Neural cell (in vitro differentiated cells): ENCODE measurements around the gene TMOD3. TPM values are rescaled to one million over a fixed set of nuclear protein-coding genes. Genes with fewer than 3 reads are reported as not detected.

ENCODE experiments used
- H2AFZ ChIP-seq: fragments of 200-600, 300-800 bp; sonication (generic), shearing (Covaris generic); 2 replicates; pipeline ENCODE4 v1.6.0; 2014; ENCODE audit warnings: low read depth, mild to moderate bottlenecking, antibody characterized with exemption, low read length, moderate library complexity
- H3F3A ChIP-seq: fragments of 200-600 bp; shearing (Covaris generic); 2 replicates; pipeline ENCODE4 v1.6.1; 2016; ENCODE audit warnings: mild to moderate bottlenecking, moderate library complexity, mixed read lengths, antibody characterized with exemption, low read length; ENCODE audit not compliant: insufficient read depth, poor library complexity, severe bottlenecking
- H3K27ac ChIP-seq: fragments of 200-600, 300-800 bp; sonication (generic), shearing (Covaris generic); 2 replicates; pipeline ENCODE4 v1.5.1; 2014; ENCODE audit warnings: mild to moderate bottlenecking, low read length, moderate library complexity
- H3K27me3 ChIP-seq: fragments of 300-800, 200-600 bp; sonication (generic), shearing (Covaris generic); 2 replicates; pipeline ENCODE4 v1.6.0; 2014; ENCODE audit warnings: mild to moderate bottlenecking, low read depth, low read length, moderate library complexity; ENCODE audit not compliant: insufficient read depth
- H3K36me3 ChIP-seq: fragments of 300-800, 200-600 bp; sonication (generic), shearing (Covaris generic); 2 replicates; pipeline ENCODE4 v1.5.1; 2014; ENCODE audit warnings: mild to moderate bottlenecking, antibody characterized with exemption, low read length, moderate library complexity; ENCODE audit not compliant: insufficient read depth
- H3K4me2 ChIP-seq: fragments of 300-800, 200-600 bp; sonication (generic), shearing (Covaris generic); 2 replicates; pipeline ENCODE4 v1.6.0; 2014; ENCODE audit warnings: mild to moderate bottlenecking, low read length
- H3K4me3 ChIP-seq: fragments of 300-800, 200-600 bp; sonication (generic), shearing (Covaris generic); 2 replicates; pipeline ENCODE4 v1.5.1; 2014; ENCODE audit warnings: mild to moderate bottlenecking, low read length, moderate library complexity
- H3K79me2 ChIP-seq: fragments of 200-600 bp; shearing (Covaris generic); replicated peaks from 2 replicates; pipeline ENCODE4 v1.6.0; 2014; ENCODE audit warnings: mild to moderate bottlenecking, low read length, moderate library complexity; ENCODE audit not compliant: insufficient read depth
- H3K9ac ChIP-seq: fragments of 300-800, 200-600 bp; sonication (generic), shearing (Covaris generic); 2 replicates; pipeline ENCODE4 v1.6.1; 2016; ENCODE audit warnings: mild to moderate bottlenecking, low read length, mixed read lengths
- H3K9me2 ChIP-seq: fragments of 200-600 bp; shearing (Covaris generic); 2 replicates; pipeline ENCODE4 v1.6.1; 2016; ENCODE audit warnings: mild to moderate bottlenecking, low read length, mixed read lengths; ENCODE audit not compliant: insufficient read depth
- H3K9me3 ChIP-seq: fragments of 200-600, 300-800 bp; sonication (generic), shearing (Covaris generic); 2 replicates; pipeline ENCODE4 v1.6.1; 2016; ENCODE audit warnings: mild to moderate bottlenecking, mixed run types, low read length, moderate library complexity, mixed read lengths
- H4K20me1 ChIP-seq: fragments of 200-600 bp; shearing (Covaris generic); 2 replicates; pipeline ENCODE4 v1.6.1; 2016; ENCODE audit warnings: mild to moderate bottlenecking, mixed run types; ENCODE audit not compliant: insufficient read depth
- CTCF ChIP-seq: fragments of 450-650 bp; IDR thresholded peaks from 2 replicates; pipeline ENCODE4 v1.5.1; 2014; ENCODE audit warnings: antibody characterized with exemption, mild to moderate bottlenecking, moderate library complexity; ENCODE audit not compliant: poor library complexity, severe bottlenecking
- EP300 ChIP-seq: fragments of 450-650 bp; conservative IDR thresholded peaks from 2 replicates; pipeline ENCODE4 v1.6.1; 2014; ENCODE audit warnings: antibody characterized with exemption, mild to moderate bottlenecking, moderate library complexity; ENCODE audit not compliant: poor library complexity, severe bottlenecking
- EZH2 ChIP-seq: fragments of 200-600, 300-800 bp; shearing (Covaris generic), sonication (generic); IDR thresholded peaks from 2 replicates; pipeline ENCODE4 v1.6.1; 2014; ENCODE audit warnings: antibody characterized with exemption, low read length, borderline replicate concordance, mild to moderate bottlenecking; ENCODE audit not compliant: insufficient read depth, poor library complexity, severe bottlenecking
- MXI1 ChIP-seq: fragments of 450-650 bp; conservative IDR thresholded peaks from 2 replicates; pipeline ENCODE4 v1.6.1; 2014; ENCODE audit warnings: antibody characterized with exemption, mild to moderate bottlenecking; ENCODE audit not compliant: poor library complexity, severe bottlenecking
- POLR2AphosphoS5 ChIP-seq: IDR thresholded peaks from 2 replicates; pipeline ENCODE4 v1.6.1; 2012
- RAD21 ChIP-seq: fragments of 450-650 bp; conservative IDR thresholded peaks from 2 replicates; pipeline ENCODE4 v1.6.1; 2014; ENCODE audit warnings: antibody characterized with exemption, mild to moderate bottlenecking, moderate library complexity
- REST ChIP-seq: IDR thresholded peaks from 2 replicates; pipeline ENCODE4 v1.6.1; 2012; ENCODE audit warnings: borderline replicate concordance
- SMC3 ChIP-seq: fragments of 450-650 bp; conservative IDR thresholded peaks from 2 replicates; pipeline ENCODE4 v1.6.1; 2014; ENCODE audit warnings: antibody characterized with exemption, mild to moderate bottlenecking, moderate library complexity; ENCODE audit not compliant: poor library complexity
- TAF1 ChIP-seq: IDR thresholded peaks from 2 replicates; pipeline ENCODE4 v1.6.1; 2012; ENCODE audit warnings: low read depth
- polyA plus RNA-seq: library from polyadenylated mRNA; depleted of rRNA; stranded (reverse); fragments of >200 nt; gene quantifications from 2 replicates; pipeline ENCODE4 v1.2.3, GENCODE V29; 2014

TMOD3 gene
- polyA plus RNA-seq, 1 donor from 2014 or later = 12.6 TPM

GRCh38 chr15:51803965-51804364, 25.5 kb upstream of the TMOD3 start:
- no peaks in the 10 kb centered on the region for H3K79me2 ChIP-seq
- no peaks in the 10 kb centered on the region for H3K9me2 ChIP-seq
- H3K27me3 ChIP-seq = no peaks in the 10 kb centered on the region
- H2AFZ ChIP-seq = no peak overlapping the region
- no peaks in the 10 kb centered on the region for H3F3A ChIP-seq
- peaks cover 6% of the 10 kb centered on the region for H3K36me3 ChIP-seq
- no peak for TF ChIP-seq MXI1
- no peak for TF ChIP-seq SMC3
- no peak for TF ChIP-seq CTCF
- TF ChIP-seq RAD21 = no peak
- no peak for TF ChIP-seq POLR2AphosphoS5
- TF ChIP-seq REST = no peak
- no peak for TF ChIP-seq TAF1
- TF ChIP-seq EP300 = no peak
- TF ChIP-seq EZH2 = no peak
- H3K27ac ChIP-seq = no peak overlapping the region
- H3K9me3 ChIP-seq = no peaks in the 10 kb centered on the region
- H3K4me3 ChIP-seq = no peak overlapping the region
- no peaks in the 10 kb centered on the region for H4K20me1 ChIP-seq
- H3K9ac ChIP-seq = no peak overlapping the region
- H3K4me2 ChIP-seq = no peak overlapping the region

- H4K20me1 ChIP-seq = no peaks in the 10 kb centered on the region
- no peak overlapping the region for H3K27ac ChIP-seq
- H3K79me2 ChIP-seq = no peaks in the 10 kb centered on the region
- H3K9me2 ChIP-seq = no peaks in the 10 kb centered on the region
- H3F3A ChIP-seq = no peaks in the 10 kb centered on the region
- H3K27me3 ChIP-seq = no peaks in the 10 kb centered on the region
- H3K9ac ChIP-seq = no peak overlapping the region
- H2AFZ ChIP-seq = no peak overlapping the region
- H3K4me3 ChIP-seq = no peak overlapping the region
- peaks cover 6% of the 10 kb centered on the region for H3K36me3 ChIP-seq
- no peaks in the 10 kb centered on the region for H3K9me3 ChIP-seq
- TF ChIP-seq TAF1 (no peak), REST (no peak), RAD21 (no peak), MXI1 (no peak), EP300 (no peak), EZH2 (no peak), CTCF (no peak), SMC3 (no peak), POLR2AphosphoS5 (no peak)
- no peak overlapping the region for H3K4me2 ChIP-seq
These were observed 23.3 kb upstream of the TMOD3 start for GRCh38 chr15:51806123-51806522.
